ACC112 (cell line): ENCODE measurements around the gene MACF1.

Source experiments
- H2AFZ ChIP-seq: fragments of 200-600 bp; sonication (generic); one replicate; pipeline ENCODE4 v1.6.0; 2017; ENCODE audit warnings: antibody characterized with exemption, low read length; ENCODE audit not compliant: unreplicated experiment
- H3K27ac ChIP-seq: fragments of 200-600 bp; sonication (generic); 2 replicates; pipeline ENCODE4 v1.5.1; 2014; ENCODE audit warnings: low read depth, mild to moderate bottlenecking, antibody characterized with exemption, low read length, moderate library complexity
- H3K27me3 ChIP-seq: fragments of 200-600 bp; sonication (generic); 2 replicates; pipeline ENCODE4 v1.6.1; 2014; ENCODE audit warnings: mild to moderate bottlenecking, antibody characterized with exemption, low read length, moderate library complexity, mixed read lengths; ENCODE audit not compliant: insufficient read depth
- H3K36me3 ChIP-seq: fragments of 200-600 bp; sonication (generic); 2 replicates; pipeline ENCODE4 v1.6.1; 2016; ENCODE audit warnings: mild to moderate bottlenecking, antibody characterized with exemption, low read length, moderate library complexity, mixed read lengths; ENCODE audit not compliant: insufficient read depth
- H3K4me1 ChIP-seq: fragments of 200-600 bp; sonication (generic); one replicate; pipeline ENCODE4 v1.6.1; 2016; ENCODE audit warnings: low read length, mixed read lengths; ENCODE audit not compliant: insufficient read depth, unreplicated experiment, control insufficient read depth
- H3K4me3 ChIP-seq: fragments of 200-600 bp; sonication (generic); 2 replicates; pipeline ENCODE4 v1.5.1; 2014; ENCODE audit warnings: mild to moderate bottlenecking, low read depth, low read length
- H3K79me2 ChIP-seq: fragments of 200-600 bp; sonication (generic); one replicate; pipeline ENCODE4 v1.6.0; 2016; ENCODE audit warnings: low read length; ENCODE audit not compliant: control insufficient read depth, unreplicated experiment, insufficient read depth

The MACF1 gene

DNA sequence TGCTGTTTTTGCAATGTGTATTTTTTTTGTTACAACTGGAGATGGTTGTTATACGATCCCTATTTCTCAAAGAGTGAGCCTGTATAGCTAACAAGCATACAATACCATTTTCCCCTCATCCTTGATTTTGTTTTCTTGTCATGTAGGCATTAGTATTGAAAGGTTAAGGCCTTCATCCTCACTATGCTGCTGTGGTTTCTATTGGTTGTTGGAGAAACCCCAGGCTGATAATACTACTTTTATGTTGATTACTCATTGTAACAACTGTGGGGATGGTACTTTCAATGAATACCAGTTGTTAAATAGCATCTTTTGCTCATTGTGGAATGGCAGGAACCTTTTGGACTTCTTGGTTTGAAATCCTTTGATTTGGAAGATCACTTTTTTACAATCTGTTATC lies 39.0 kb upstream of the MACF1 start:
- no peak overlapping the region for H3K27ac ChIP-seq
- H3K4me1 ChIP-seq = peaks cover 17% of the 10 kb centered on the region
- H3K79me2 ChIP-seq = peaks cover 50% of the 10 kb centered on the region
- H3K4me3 ChIP-seq = no peak overlapping the region
- H3K27me3 ChIP-seq = no peaks in the 10 kb centered on the region
- H2AFZ ChIP-seq = no peak overlapping the region
- H3K36me3 ChIP-seq = no peaks in the 10 kb centered on the region

DNA sequence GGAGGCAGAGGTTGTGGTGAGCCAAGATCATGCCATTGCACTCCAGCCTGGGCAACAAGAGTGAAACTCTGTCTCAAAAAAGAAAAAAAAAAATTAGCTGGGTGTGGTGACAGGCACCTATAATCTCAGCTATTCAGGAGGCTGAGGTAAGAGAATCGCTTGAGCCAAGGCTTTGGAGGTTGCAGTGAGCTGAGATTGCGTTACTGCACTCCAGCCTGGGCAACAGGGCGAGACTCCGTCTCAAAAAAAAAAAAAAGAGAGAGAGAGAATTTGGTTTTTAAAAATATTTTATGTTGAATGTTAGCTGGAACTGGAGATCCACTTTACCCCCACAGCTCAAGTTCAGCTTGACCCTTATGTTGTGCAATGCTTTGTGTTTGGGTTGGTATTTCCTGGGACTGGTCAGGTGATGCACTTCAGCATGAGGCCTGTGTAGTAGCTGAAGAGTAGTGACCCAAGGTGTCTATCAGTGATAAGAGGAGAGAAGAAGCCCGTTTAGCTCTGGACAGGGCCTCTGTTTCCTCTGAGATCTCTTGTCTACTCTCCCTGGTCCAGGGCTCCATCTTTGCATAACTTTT lies 36.8 kb upstream of the MACF1 start:
- Histone ChIP-seq H3K27ac (peak overlapping the region; percentile 18; the same call in 1 of the 2 replicates), H3K79me2 (peaks cover 53% of the 10 kb centered on the region), H3K4me1 (peaks cover 8% of the 10 kb centered on the region)

DNA sequence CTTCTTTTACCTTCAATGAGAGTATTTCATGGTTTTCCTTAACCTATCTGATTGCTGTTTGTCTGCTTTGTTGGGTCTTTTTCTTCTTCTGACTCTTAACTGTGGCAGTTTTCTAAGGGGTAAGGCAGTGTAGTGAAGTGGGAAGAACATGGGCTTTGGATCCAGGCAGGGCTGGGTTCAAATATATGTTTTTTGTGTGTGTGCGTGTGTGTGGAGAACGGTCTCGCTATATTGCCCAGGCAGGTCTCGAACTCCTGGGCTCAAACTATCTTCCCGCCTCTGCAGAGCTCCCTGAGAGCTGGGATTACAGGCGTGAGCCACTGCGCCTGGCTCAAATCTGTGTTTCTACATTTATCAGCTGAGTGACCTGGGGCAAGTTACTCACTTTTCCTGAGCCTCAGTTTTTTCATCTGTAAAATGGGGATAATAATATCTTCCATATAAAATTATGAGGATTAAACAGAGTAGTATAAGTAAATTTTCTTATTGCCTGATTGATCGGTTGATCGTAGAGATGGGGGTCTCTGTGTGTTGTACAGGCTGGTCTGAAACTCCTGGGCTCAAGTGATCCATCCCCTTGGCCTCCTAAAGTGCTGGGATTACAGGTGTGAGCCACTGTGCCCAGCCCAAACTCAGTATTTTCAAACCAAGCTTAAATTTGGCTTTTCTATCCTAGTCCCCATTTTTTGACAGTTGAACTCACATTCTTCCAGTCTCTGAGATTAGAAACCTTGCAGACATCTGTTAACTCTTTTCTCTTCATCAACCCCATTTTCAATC lies 36.0 kb upstream of the MACF1 start:
- H3K4me3 ChIP-seq = no peak overlapping the region
- peak overlapping the region; percentile 18; the same call in 1 of the 2 replicates for H3K27ac ChIP-seq
- no peaks in the 10 kb centered on the region for H3K36me3 ChIP-seq
- H3K79me2 ChIP-seq = peaks cover 55% of the 10 kb centered on the region
- peaks cover 12% of the 10 kb centered on the region for H3K4me1 ChIP-seq
- H3K27me3 ChIP-seq = no peaks in the 10 kb centered on the region
- no peak overlapping the region for H2AFZ ChIP-seq

More for the DNA sequence above, 36.8 kb upstream of the MACF1 start:
- Histone ChIP-seq H3K4me3 (no peak overlapping the region), H3K27me3 (no peaks in the 10 kb centered on the region), H2AFZ (no peak overlapping the region), H3K36me3 (no peaks in the 10 kb centered on the region)

DNA sequence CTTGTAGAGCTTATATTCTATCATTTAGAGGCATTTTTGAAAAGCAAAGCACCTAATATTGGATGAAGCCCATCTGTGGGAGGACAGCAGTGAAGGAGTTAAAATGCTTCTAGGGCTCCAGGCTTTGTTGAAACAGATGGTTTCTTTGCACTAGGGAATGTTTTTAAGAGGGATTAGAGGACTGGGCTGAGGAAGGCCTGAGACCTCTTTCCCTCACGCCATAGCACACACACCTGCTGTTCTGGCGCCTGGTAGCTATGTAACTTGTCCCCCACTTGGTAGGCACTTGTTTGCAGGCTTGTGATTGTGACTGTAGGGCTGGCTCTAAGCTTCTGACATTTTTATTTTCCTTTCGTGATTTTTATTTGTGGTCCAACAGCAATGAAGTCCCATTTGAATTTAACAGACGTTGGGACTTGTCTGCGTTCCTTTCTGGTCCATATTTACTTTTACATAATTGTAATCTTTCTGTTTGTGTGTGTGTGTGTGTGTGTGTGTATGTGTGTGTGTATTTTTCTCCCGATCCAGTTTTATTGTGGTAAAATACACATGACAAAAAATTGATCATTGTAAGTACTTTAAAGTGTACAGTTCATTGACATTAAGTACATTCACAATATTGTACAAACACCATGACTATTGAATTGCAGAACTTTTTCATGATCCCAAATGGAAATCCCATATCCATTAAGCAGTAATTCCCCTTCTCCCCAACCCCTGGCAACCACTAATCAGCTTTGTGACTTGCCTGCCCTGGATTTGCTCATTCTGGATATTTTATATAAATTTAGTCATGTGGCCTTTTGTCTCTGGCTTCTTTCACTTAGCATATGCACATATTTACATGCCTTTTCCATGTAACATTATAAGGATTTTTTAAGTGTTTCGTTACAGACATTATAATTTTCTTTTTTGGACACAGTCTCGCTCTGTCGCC lies 33.5 kb upstream of the MACF1 start:
- no peaks in the 10 kb centered on the region for H3K36me3 ChIP-seq
- peaks cover 32% of the 10 kb centered on the region for H3K4me1 ChIP-seq
- no peak overlapping the region for H3K4me3 ChIP-seq
- H3K27me3 ChIP-seq = no peaks in the 10 kb centered on the region
- H3K27ac ChIP-seq = no peak overlapping the region
- peaks cover 67% of the 10 kb centered on the region for H3K79me2 ChIP-seq
- H2AFZ ChIP-seq = no peak overlapping the region

DNA sequence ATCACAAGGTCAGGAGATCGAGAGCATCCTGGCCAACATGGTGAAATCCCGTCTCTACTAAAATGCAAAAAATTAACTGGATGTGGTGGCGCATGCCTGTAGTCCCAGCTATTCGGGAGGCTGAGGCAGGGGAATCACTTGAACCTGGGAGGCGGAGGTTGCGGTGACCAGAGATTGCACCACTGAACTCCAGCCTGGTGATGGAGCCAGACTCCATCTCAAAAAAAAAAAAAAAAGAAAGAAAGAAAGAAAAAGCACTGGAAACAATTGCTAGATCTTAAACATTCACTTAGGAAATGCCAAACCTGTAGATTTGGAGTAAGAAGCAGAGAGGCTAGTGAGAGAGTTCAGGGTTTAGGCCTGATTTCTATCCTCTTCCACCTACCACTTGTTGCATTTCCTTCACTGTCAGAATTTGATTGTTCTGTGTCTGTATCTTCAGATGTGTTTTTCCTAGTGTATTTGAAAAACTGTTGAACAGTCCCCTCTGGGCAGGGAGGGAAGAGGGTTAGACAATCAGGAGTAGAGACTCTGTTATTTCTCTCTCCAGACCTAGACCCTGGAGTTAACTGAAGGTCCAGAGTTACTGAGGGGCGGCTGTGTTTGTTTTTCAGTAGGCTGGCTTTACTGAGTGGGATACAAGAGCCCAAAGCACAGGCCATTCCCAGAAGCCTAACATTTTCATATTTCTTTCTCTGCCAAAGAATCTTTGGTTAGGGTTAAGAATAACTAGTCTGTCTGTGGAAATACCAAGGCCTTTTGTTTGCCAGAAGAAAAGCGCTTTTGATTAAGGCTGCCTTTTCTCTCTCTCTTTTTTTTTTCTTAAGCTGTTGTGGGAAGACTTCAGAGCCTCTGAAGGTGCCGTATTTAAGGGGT lies 31.1 kb upstream of the MACF1 start:
- Histone ChIP-seq H3K4me1 (peaks cover 42% of the 10 kb centered on the region), H2AFZ (no peak overlapping the region), H3K79me2 (peaks cover 76% of the 10 kb centered on the region), H3K27me3 (no peaks in the 10 kb centered on the region), H3K4me3 (peak overlapping the region; percentile 41; the same call in 1 of the 2 replicates), H3K27ac (peak overlapping the region; percentile 54), H3K36me3 (no peaks in the 10 kb centered on the region)

DNA sequence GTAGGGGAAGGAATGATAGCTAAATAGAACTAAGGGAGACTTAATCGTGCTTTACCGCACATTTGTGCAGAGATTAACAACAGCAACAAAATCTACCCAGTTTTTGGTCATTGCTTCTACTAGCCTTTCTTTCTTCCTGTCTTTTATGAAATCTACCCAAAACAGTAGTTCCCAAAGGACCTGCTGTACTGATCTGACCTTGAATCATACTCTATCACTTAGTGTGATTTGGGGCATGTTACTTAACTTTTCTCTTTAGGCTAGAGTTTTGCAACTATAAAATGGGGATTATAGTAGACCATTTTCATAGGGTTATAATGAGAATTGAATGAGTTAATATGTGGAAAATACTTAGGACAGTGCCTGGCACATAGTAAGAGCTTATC lies 30.5 kb upstream of the MACF1 start:
- Histone ChIP-seq H3K27me3 (no peaks in the 10 kb centered on the region), H3K4me1 (peaks cover 49% of the 10 kb centered on the region), H3K79me2 (peaks cover 72% of the 10 kb centered on the region), H3K27ac (peak overlapping the region; percentile 54), H3K4me3 (peak overlapping the region; percentile 41; the same call in 1 of the 2 replicates), H3K36me3 (no peaks in the 10 kb centered on the region), H2AFZ (no peak overlapping the region)

DNA sequence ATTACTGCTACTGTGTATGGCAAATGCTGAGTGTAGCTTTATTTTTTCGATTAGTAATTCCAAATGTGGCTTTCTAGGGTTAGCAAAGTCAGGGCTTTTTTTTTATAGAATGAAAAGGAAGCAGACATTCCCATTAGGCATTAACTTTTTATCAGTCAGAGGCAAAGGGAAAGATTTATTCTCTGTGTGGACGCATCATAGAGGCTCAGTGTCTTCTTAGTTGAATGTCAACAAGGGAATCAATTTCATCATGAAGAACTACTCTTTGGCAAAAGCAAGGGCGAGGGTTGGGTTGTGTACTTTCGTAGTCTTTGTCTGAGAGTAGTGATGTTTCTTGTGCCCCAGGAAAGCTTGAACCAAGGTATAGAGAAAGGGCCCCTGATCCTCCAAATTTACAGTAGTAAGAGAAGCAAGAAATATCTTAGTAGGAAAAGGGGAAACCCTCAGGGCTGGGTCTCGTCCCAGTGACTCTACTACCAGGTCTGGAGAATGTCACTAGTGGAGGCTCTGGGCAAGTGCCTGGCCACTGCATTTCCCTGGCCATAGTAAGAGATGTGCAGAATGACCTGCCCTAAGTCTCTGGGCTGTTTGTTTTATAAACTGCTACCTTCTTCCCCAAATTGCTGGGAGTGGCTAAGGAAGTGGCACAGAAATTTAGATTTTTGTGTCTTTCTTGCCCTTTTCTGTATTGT lies 30.0 kb upstream of the MACF1 start:
- Histone ChIP-seq H3K27ac (peak overlapping the region; percentile 54; the same call in 1 of the 2 replicates), H3K79me2 (peaks cover 72% of the 10 kb centered on the region), H3K4me1 (peaks cover 54% of the 10 kb centered on the region), H3K27me3 (no peaks in the 10 kb centered on the region), H3K36me3 (no peaks in the 10 kb centered on the region), H2AFZ (no peak overlapping the region), H3K4me3 (peak overlapping the region; percentile 41; the same call in 1 of the 2 replicates)

DNA sequence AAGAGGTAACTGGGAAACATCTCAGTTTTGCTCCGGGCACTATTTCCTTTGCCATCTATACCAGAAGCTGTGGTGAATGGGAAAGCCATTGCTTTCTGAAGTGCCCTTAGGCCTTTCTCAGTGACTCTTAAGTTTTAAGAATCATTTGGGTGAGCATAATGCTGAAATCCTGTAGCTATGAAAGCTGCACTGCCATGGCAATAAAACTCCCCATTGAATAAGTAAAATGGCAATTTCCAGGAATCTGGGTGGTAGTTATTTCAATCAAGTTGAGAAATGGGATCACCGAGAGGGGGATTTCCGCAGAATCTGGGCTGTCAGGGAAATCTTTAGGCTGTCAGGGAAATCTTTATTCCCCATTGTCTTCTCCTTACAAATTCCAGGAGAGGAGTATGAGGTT lies 26.8 kb upstream of the MACF1 start:
- Histone ChIP-seq H3K27ac (peak overlapping the region; percentile 38), H3K27me3 (no peaks in the 10 kb centered on the region), H3K4me3 (no peak overlapping the region), H3K4me1 (peaks cover 54% of the 10 kb centered on the region), H3K79me2 (peaks cover 49% of the 10 kb centered on the region), H2AFZ (no peak overlapping the region), H3K36me3 (no peaks in the 10 kb centered on the region)

DNA sequence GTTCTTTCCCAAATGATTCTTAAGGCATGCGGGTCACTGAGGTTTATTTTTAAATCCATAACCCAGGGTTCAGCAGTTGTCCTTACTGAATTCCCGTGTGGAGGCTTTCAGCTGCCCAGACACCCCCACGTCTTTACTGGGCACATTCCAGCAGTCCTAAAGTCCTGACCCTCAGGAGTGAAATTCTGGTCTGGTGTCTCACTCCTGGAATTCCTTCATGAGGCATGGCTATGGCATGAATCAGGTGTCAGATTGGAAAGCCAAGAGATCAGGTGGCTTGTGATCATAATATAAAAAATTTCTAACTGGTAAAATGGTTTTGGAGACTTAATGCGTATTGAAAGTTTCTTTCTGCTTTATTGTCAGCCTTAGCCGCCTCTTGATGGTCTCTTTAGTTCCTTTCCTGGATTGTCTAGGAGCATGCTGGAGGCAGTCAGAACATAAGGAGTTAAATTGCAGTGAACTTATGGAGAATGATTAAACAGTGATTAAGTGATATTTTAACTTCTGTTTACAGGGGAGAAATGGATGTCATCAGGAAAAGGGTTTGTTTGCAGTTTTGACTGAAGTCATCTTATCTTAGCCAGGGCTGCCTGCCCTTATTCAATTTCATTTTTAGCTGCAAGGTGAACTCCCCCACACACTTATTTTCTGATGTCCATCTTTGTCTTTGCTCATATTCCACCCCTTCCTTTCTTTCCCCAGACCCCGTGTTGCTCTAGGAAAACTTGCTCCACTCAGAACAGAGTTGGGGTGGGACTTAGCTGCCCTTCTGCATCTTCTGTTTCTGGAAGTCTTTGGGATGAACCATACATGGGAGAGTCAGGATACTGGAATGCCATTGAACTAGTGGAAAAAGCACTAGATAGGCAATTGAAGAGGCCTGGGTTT lies 25.7 kb upstream of the MACF1 start:
- Histone ChIP-seq H3K27ac (peak overlapping the region; percentile 38), H3K4me1 (peaks cover 56% of the 10 kb centered on the region), H3K79me2 (peaks cover 42% of the 10 kb centered on the region), H3K36me3 (no peaks in the 10 kb centered on the region), H2AFZ (no peak overlapping the region), H3K27me3 (no peaks in the 10 kb centered on the region), H3K4me3 (peak overlapping the region; percentile 29; the same call in 1 of the 2 replicates)
